HG02870 (cell line): ENCODE results near the gene ARMH3.

Experiments used
- ATAC-seq: cut with Tn5 transposase; IDR thresholded peaks from one replicate; pipeline ENCODE4 v1.9.1; 2021; ENCODE audit warnings: mild to moderate bottlenecking, moderate library complexity; ENCODE audit not compliant: unreplicated experiment

Gene ARMH3

GRCh38 chr10:101838416-101838970, 217.5 kb downstream of the ARMH3 start:
- no peak for ATAC-seq

DNA sequence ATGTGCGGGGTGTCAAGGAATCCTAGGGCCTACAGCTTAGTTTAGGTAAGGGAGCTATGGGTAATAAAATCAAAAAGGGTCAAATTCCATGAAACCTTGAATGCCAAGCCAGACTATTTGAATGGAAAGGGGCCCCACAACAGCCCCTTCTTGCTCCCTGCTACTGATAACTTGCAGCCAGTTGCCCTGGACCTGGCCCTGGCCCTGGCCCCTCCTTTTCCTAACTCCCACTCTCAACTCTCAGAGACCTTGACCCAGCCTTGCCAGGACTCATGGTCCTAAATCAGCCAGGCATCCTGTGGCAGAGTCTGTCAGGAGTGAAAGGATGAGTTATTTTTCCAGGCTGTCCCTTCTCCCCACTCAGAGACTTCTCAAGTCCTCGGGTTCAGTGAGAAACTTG, 218.2 kb downstream of the ARMH3 start:
- no peak for ATAC-seq

DNA sequence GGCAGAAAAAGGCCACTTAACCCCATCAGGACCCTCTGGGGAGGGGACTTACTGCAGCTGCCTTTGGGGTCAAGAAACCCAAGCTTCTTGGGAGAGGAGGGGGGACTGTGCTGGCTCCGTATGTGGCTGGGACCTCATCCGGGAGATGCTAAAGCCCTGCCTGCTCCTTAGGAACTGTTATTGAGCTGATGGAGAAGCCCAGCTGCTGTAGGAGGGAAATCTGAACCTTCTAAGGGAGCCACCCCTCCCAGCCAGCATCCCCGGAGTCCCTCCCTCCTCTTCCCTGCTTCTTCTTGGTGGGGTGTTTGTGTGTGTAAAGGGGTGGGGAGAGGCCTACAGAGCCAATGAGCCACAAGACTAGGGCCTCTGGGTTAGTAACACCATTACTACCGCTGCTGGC, 220.6 kb downstream of the ARMH3 start:
- no peak for ATAC-seq

GRCh38 chr10:101834341-101834740, 221.6 kb downstream of the ARMH3 start:
- no peak for ATAC-seq

- ATAC-seq: no peak
Measured at GRCh38 chr10:101833466-101833865, 222.5 kb downstream of the ARMH3 start.

GRCh38 chr10:101832325-101832771, 223.6 kb downstream of the ARMH3 start:
- ATAC-seq: no peak

DNA sequence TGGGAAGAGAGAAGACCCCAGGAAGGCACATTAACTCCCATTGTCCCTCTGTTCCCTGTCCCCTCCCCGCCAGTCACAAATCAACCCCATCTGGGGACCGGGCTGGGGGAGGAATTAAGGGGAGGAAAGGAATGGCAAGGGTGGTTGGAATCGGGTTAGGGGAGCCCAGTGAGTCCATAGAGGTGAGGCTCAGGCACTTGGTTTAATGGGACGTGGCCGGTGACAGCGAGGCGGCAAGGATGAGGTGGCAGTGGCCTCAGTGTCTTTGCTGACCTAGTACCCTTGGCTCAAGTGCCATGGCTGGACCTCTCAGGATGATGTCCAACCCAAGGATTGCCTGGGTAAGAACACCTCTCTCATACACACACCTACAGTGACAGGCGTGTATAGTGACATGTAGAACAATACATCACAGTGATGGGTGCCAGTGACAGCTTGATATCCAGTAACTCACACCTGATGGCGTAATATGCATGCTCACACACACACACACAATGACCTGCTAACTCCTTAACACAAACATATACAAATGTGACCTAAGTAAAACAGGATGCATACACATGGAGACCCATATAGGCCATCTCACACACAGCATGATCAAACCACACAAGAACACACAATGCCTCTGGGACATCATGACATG, 224.7 kb downstream of the ARMH3 start:
- no peak for ATAC-seq

- ATAC-seq: peak; percentile 62
Measured at GRCh38 chr10:101830322-101831168, 225.4 kb downstream of the ARMH3 start.

GRCh38 chr10:101829561-101830315, 226.2 kb downstream of the ARMH3 start:
- ATAC-seq: peak; percentile 16

- no peak for ATAC-seq
Measured at GRCh38 chr10:101828766-101829551, 227.0 kb downstream of the ARMH3 start.

- no peak for ATAC-seq
Measured at GRCh38 chr10:101827919-101828600, 227.9 kb downstream of the ARMH3 start.

DNA sequence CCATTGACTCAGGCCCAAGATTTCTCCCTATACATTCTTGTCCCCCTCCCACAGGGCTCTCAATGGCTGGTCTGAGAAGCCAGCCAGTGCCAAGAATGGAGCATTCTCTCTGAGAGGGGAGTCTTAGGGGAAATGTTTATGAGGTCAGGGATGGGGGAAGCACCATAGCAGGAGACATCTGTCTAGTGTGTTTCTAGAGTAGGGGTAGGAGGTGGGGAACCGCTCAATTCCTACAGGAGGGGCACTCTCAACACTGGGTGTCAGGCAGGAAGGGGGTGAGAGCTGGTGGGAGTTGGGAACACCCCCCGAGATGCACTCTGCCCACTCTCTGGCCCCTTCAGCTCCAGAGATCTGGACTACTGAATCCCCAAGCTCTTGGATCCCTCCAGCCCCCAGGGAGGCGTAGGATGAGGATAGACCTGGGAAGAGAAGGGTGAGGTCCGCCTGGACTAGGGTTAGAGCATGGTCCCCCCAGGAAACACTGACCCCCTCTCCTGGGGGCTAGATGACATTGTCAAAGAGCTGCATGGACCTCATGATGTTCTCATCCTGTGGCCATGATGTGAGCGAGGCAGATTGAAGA, 229.0 kb downstream of the ARMH3 start:
- no peak for ATAC-seq

DNA sequence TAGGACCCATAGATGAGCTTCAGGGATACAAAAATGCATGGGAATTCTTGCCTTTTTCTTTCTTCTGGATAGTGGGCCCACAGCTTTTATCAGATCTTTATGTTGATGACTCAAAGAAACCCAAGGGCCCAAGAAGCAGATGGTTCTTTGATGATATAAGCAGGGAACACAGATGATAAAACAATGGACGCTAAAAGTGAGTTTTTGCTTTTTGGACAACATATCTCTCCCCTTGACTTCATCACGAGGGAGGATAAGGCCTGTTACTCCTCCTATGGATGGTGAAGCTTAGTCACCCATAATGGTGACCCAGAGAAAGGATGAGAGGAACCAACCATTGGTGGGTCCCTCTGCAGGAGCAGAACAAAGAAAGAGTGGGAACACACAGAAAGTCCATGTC, 231.2 kb downstream of the ARMH3 start:
- no peak for ATAC-seq

GRCh38 chr10:101818872-101819633, 236.9 kb downstream of the ARMH3 start:
- peak; percentile 6 for ATAC-seq

DNA sequence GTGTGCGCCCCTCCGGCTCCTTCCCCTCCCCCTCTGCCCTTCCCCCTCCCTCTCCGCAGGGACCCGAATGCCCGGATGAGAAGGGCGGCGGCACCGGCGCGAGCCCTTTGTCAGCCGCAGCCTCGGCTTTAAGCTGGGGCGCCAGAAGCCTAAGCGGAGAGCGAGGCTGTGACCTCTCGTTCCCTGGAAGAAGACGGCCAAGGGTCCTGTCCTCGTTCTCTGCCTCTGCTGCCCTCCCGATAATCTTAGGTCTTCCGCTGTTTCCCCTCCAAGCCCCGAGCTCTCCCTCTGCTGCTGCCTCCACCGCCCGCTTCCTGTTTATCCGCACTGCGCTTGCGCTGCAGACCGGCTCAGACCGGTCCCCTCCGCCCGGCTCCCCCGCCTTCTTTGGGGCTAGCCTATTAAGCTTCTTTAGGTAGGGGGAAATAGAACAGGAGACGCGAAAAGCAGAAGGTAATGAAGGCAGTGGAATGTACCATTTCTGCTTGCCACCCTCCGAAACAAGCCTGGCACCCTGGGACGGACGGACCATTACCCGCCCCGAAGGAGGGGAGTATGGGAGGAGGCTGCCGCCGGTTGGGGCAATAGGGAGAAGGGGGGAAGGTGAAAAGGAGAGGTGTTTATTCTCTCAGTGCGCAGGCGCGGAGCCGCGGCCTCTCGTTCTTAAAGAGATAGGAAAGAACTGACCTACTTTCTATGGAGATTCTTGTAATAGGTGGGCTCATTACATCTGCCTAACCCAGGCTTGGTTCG, 237.7 kb downstream of the ARMH3 start, which contains the start of gene OGA:
Gene OGA (minus strand): TSS at position 326 of the 753 bp plus-strand sequence. CDS start 422 bp downstream, outside the sequence.
- peak; percentile 78 for ATAC-seq

- ATAC-seq: no peak
Measured at GRCh38 chr10:101817337-101818118, 238.4 kb downstream of the ARMH3 start.

DNA sequence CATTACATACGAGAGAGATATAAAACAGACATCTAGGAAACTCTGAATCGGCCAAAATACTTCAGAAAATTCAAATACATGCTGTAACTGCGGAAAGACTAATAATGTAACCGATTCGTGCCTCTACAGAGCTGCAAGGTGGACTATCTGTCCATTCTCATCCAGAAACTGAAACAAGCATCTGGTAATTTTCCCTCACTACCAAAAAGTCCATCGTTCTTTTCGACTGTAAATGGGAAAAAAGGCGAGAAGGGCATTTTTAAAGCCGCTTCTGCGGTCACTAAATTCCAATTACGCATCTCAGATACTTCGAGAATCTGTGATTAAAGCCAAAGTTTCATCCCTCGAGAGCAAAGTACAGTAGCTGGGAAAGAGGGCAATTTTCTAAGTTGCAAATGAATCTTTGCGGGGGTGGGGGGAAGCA, 239.0 kb downstream of the ARMH3 start:
- no peak for ATAC-seq
